GM19467 (cell line): ENCODE results near the gene SLAMF1.
"Not testable (repeated sequence)": the region's sequence is repeated elsewhere in the genome, so short reads cannot be mapped to it uniquely, and the experiment has no call there.

ENCODE experiments used
- ATAC-seq: cut with Tn5 transposase; IDR thresholded peaks from one replicate; pipeline ENCODE4 v1.9.1; 2021; ENCODE audit warnings: mild to moderate bottlenecking, moderate library complexity; ENCODE audit not compliant: unreplicated experiment

SLAMF1 gene

GRCh38 chr1:160567858-160568682 is 78.8 kb downstream of the SLAMF1 start:
- no peak for ATAC-seq

GRCh38 chr1:160567341-160567740 is 79.5 kb downstream of the SLAMF1 start:
- no peak for ATAC-seq

- no peak for ATAC-seq
Observed at GRCh38 chr1:160565564-160565963, 81.3 kb downstream of the SLAMF1 start.

- ATAC-seq, result not testable (repeated sequence)
Observed at GRCh38 chr1:160563230-160563629, 83.6 kb downstream of the SLAMF1 start.

- not testable (repeated sequence) for ATAC-seq
Observed at GRCh38 chr1:160562745-160563144, 84.1 kb downstream of the SLAMF1 start.

- no peak for ATAC-seq
Observed at GRCh38 chr1:160560806-160561205, 86.0 kb downstream of the SLAMF1 start.

- no peak for ATAC-seq
Observed at GRCh38 chr1:160560045-160560705, 86.7 kb downstream of the SLAMF1 start.

GRCh38 chr1:160559437-160559836 is 87.4 kb downstream of the SLAMF1 start:
- not testable (repeated sequence) for ATAC-seq

- no peak for ATAC-seq
Observed at GRCh38 chr1:160558660-160559380, 88.0 kb downstream of the SLAMF1 start.
